ENCODE data around the gene SNX20.

GRCh38 chr16:50634947-50635346, 46.2 kb downstream of the SNX20 start:
- TF ChIP-seq TSHZ2 (CRISPR knock-in tag; IDR thresholded peaks at IDR 0.05): no peak
- TF ChIP-seq PATZ1 (CRISPR knock-in tag; IDR thresholded peaks at IDR 0.05; ENCODE audit: borderline replicate concordance): no peak

Measured in SK-N-SH treated with all-trans-retinoic acid at 6 μM for 48 hours (cell line).